ENCODE data around the gene PDE6G. TPM values are rescaled to one million over a fixed set of nuclear protein-coding genes. Genes with fewer than 3 reads are reported as not detected.

Gene PDE6G
- total and polyA plus RNA-seq, 2 of the 13 experiments (the other 11 are each of a cell fraction or from before 2014, with no cell fraction given): 1.4 to 6.7 TPM

DNA sequence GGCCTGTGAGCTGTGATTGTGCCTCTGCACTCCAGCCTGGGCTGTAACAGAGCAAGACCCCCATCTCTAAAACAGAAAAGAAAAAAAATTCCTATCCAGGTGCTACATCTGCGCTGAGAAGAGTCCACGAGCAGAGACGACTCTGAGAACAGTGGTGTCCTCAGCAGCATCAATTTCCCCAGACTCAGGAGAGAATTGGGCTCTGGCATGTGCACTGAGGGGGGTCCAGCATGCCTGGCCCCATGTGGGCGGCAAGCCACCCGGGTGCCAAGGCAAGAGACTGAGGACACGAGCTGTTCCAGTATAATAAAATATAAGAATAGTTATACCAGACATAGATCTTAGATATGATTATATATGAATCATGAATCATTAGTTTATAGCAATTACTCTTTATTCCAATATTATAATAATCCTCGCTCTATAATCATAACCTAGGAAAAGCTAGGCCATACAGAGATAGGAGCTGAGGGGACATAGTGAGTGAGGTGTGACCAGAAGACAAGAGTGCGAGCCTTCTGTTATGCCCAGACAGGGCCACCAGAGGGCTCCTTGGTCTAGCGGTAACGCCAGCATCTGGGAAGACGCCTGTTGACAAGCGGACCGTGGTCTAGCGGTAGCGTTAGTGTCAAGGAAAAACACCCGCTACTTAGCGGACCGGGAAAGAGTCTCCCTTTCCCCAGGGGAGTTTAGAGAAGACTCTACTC, 19.3 kb upstream of the PDE6G start (continued):
- TF ChIP-seq, protein P1, sequence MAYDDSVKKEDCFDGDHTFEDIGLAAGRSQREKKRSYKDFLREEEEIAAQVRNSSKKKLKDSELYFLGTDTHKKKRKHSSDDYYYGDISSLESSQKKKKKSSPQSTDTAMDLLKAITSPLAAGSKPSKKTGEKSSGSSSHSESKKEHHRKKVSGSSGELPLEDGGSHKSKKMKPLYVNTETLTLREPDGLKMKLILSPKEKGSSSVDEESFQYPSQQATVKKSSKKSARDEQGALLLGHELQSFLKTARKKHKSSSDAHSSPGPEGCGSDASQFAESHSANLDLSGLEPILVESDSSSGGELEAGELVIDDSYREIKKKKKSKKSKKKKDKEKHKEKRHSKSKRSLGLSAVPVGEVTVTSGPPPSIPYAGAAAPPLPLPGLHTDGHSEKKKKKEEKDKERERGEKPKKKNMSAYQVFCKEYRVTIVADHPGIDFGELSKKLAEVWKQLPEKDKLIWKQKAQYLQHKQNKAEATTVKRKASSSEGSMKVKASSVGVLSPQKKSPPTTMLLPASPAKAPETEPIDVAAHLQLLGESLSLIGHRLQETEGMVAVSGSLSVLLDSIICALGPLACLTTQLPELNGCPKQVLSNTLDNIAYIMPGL (CRISPR knock-in tag; IDR thresholded peaks at IDR 0.05; ENCODE audit: borderline replicate concordance in 1 of 2, low read depth in 1 of 2): peak in 1 of 2 experiments; percentile 60; a peak in 1 of 4 replicates
- TF ChIP-seq MXD4 (CRISPR knock-in tag; IDR thresholded peaks at IDR 0.05) (0 out of 2 replicates have a peak, but pooled peaks have one; percentile 36), ZNF792 (CRISPR knock-in tag; IDR thresholded peaks at IDR 0.05) (0 out of 2 replicates have a peak, but pooled peaks have one; percentile 33), KDM2A (CRISPR knock-in tag; IDR thresholded peaks at IDR 0.05; ENCODE audit: borderline replicate concordance, low read depth) (peak; percentile 78)

DNA sequence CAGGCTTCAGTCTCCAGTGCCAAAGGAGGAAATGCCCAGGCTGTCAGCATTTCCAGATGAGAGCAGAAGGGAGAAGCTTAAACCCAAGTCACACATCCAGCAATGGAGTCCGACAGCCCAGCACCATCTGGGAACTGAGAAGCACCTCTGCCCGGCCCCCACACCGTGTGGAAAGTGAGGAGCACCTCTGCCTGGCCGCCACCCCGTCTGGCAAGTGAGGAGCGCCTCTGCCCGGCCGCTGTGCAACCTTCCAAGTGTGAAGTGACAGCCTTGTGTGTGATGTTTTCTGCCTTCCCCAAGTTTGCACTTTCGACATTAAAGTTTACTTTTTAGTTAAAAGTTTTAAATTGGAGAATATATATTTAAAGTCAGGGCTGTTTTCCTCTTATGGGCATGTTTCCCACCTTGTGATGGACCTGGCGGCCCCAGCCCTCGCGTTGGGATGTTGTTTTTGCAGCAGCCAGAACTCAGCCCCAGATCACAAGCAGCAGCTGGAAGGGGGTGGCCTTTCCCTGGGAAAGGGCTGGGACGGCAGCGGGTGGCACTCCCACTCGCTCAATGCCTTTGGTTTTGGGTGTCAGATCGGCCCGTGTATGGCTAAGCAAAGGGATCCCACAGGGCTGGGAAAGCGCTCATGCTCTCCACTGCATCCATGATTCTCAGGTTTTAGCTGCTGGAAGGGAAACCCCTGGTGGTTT, 17.4 kb upstream of the PDE6G start:
- TSS peak; percentile 29 for BruUV-seq (replicated peaks)
- no peak for FAIRE-seq
- CTCF ChIA-PET (ENCODE audit: low intra/inter-chr PET ratio, low total read pairs): no interaction called here

More for the DNA sequence above, 17.4 kb upstream of the PDE6G start:
- H3K4me2 ChIP-seq (ENCODE audit: low read depth, low read length): no peak overlapping the region
- DNase-seq (ENCODE audit: low spot score) (no peak), ATAC-seq (no peak)
- no peak overlapping the region for H2AFZ ChIP-seq (ENCODE audit: low read length)
- 0 out of 2 replicates have a peak, but pooled peaks cover 7% of the 10 kb centered on the region for H3K4me1 ChIP-seq (ENCODE audit: insufficient read depth, low read length)
- H3K4me3 ChIP-seq (replicated peaks in 1 of 3; ENCODE audit: insufficient read depth in 1 of 3, low read depth in 2 of 3, low read length in 3 of 3): no peak overlapping the region
- no peaks in the 10 kb centered on the region for H4K20me1 ChIP-seq (ENCODE audit: insufficient read depth, low read length)
- intact Hi-C loops (cut with micrococcal nuclease; ENCODE audit: unreplicated experiment): no loop called here
- no peak overlapping the region for H3K9ac ChIP-seq (ENCODE audit: insufficient read depth, low read depth, low read length)
- H3K27me3 ChIP-seq (ENCODE audit: control insufficient read depth in 1 of 2, insufficient read depth in 2 of 2, low read length in 2 of 2): no peaks in the 10 kb centered on the region
- peak; percentile 78 for TF ChIP-seq AGO2 (optimal IDR thresholded peaks at IDR 0.05; ENCODE audit: low read depth, low read length)
- TF ChIP-seq RBFOX2 (IDR thresholded peaks at IDR 0.05; ENCODE audit: low read depth, low read length): peak; percentile 38; the same call in 1 of the 2 replicates
- TF ChIP-seq, protein P2, sequence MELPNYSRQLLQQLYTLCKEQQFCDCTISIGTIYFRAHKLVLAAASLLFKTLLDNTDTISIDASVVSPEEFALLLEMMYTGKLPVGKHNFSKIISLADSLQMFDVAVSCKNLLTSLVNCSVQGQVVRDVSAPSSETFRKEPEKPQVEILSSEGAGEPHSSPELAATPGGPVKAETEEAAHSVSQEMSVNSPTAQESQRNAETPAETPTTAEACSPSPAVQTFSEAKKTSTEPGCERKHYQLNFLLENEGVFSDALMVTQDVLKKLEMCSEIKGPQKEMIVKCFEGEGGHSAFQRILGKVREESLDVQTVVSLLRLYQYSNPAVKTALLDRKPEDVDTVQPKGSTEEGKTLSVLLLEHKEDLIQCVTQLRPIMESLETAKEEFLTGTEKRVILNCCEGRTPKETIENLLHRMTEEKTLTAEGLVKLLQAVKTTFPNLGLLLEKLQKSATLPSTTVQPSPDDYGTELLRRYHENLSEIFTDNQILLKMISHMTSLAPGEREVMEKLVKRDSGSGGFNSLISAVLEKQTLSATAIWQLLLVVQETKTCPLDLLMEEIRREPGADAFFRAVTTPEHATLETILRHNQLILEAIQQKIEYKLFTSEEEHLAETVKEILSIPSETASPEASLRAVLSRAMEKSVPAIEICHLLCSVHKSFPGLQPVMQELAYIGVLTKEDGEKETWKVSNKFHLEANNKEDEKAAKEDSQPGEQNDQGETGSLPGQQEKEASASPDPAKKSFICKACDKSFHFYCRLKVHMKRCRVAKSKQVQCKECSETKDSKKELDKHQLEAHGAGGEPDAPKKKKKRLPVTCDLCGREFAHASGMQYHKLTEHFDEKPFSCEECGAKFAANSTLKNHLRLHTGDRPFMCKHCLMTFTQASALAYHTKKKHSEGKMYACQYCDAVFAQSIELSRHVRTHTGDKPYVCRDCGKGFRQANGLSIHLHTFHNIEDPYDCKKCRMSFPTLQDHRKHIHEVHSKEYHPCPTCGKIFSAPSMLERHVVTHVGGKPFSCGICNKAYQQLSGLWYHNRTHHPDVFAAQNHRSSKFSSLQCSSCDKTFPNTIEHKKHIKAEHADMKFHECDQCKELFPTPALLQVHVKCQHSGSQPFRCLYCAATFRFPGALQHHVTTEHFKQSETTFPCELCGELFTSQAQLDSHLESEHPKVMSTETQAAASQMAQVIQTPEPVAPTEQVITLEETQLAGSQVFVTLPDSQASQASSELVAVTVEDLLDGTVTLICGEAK (IDR thresholded peaks at IDR 0.05): no peak
- TF ChIP-seq, protein P2 (CRISPR knock-in tag; IDR thresholded peaks at IDR 0.05): no peak
- POLR2A ChIA-PET: interaction anchor here (2.1 to 3.9 kb wide), 3 partner anchors 10 to 29 kb away, joined by 8 to 26 read pairs (median 13); partner anchors contain the start of genes ARL16, HGS and MRPL12
- H3K36me3 ChIP-seq (replicated peaks in 1 of 2; ENCODE audit: control insufficient read depth in 1 of 2, insufficient read depth in 2 of 2, low read length in 2 of 2): peaks cover 32 to 49% of the 10 kb centered on the region in 2 experiments
- in situ Hi-C loops (cut with HindIII; ENCODE audit: extremely low pct_ligation_motif_present, low pct_unique_long_range_greater_than_20kb): no loop called here
- WGBS (ENCODE audit: low lambda C conversion rate): 96% methylated on average over 16 of the region's 18 CpGs
- peaks cover under 1% of the 10 kb centered on the region for H3K79me2 ChIP-seq (ENCODE audit: insufficient read depth, low read length)
- H3K9me3 ChIP-seq (ENCODE audit: low read length): no peaks in the 10 kb centered on the region
- H3K27ac ChIP-seq (ENCODE audit: extremely low read length, insufficient read depth, low read length): no peak overlapping the region
